PC-9 (cell line): Measurements from ENCODE around the gene PLXNA3. TPM values are rescaled to one million over a fixed set of nuclear protein-coding genes. Genes with fewer than 3 reads are reported as not detected.

Source experiments
- BruUV-seq: library from RNA; stranded (reverse); fragments of 400-500 nt; replicated peaks from 2 replicates; lab custom pipeline; 2021; lab: Mats Ljungman, UMichigan
- CTCF ChIA-PET: fragments of 300-600 bp; sonication (Branson Sonifier 250); formaldehyde crosslinking; loops from one replicate; lab custom pipeline; 2022; ENCODE audit warnings: antibody characterized with exemption; lab: Charles Lee
- POLR2A ChIA-PET: fragments of 300-600 bp; sonication (Branson Sonifier 250); formaldehyde crosslinking; loops from one replicate; lab custom pipeline; 2022; ENCODE audit warnings: antibody characterized with exemption; ENCODE audit not compliant: unreplicated experiment; lab: Charles Lee
- DNase-seq, 2 experiments: peaks; one replicate each; pipeline versions ENCODE4 v3.0.0 to v3.0.0-alpha.2; 2015 to 2022; ENCODE audit warnings: mixed read lengths in 1 of 2
- H2AFZ ChIP-seq: fragments of 200-600 bp; sonication (generic); 2 replicates; pipeline ENCODE4 v1.8.1; 2017; ENCODE audit warnings: antibody characterized with exemption
- H3F3A ChIP-seq: fragments of 200-600 bp; sonication (generic); 2 replicates; pipeline ENCODE4 v1.8.1; 2017; ENCODE audit warnings: antibody characterized with exemption, mild to moderate bottlenecking, low read depth; ENCODE audit not compliant: insufficient read depth
- H3K27ac ChIP-seq: fragments of 200-600 bp; sonication (generic); 2 replicates; pipeline ENCODE4 v1.6.1; 2016; ENCODE audit warnings: mixed run types
- H3K27me3 ChIP-seq: fragments of 200-600 bp; sonication (generic); 2 replicates; pipeline ENCODE4 v1.6.1; 2016; ENCODE audit warnings: low read depth, mixed run types; ENCODE audit not compliant: insufficient read depth
- H3K36me3 ChIP-seq: fragments of 200-600 bp; sonication (generic); 2 replicates; pipeline ENCODE4 v1.6.1; 2016; ENCODE audit warnings: low read depth, mixed run types
- H3K4me1 ChIP-seq: fragments of 200-600 bp; sonication (generic); replicated peaks from 2 replicates; pipeline ENCODE4 v1.6.1; 2016; ENCODE audit warnings: mixed run types; ENCODE audit not compliant: insufficient read depth
- H3K4me2 ChIP-seq: fragments of 200-600 bp; sonication (generic); 2 replicates; pipeline ENCODE4 v1.6.1; 2017; ENCODE audit warnings: mixed run types
- H3K4me3 ChIP-seq: fragments of 200-600 bp; sonication (generic); 2 replicates; pipeline ENCODE4 v1.6.1; 2016; ENCODE audit warnings: mixed run types
- H3K79me2 ChIP-seq: fragments of 200-600 bp; sonication (generic); 2 replicates; pipeline ENCODE4 v1.6.1; 2017; ENCODE audit warnings: low read depth, mixed run types
- H3K9me2 ChIP-seq: fragments of 200-600 bp; sonication (generic); 2 replicates; pipeline ENCODE4 v1.8.1; 2017; ENCODE audit warnings: mild to moderate bottlenecking; ENCODE audit not compliant: insufficient read depth
- H3K9me3 ChIP-seq: fragments of 200-600 bp; sonication (generic); 2 replicates; pipeline ENCODE4 v1.8.1; 2016; ENCODE audit warnings: low read depth; ENCODE audit not compliant: insufficient read depth
- H4K20me1 ChIP-seq: fragments of 200-600 bp; sonication (generic); 2 replicates; pipeline ENCODE4 v1.8.1; 2017; ENCODE audit not compliant: insufficient read depth
- EZH2 ChIP-seq: fragments of 200-600 bp; sonication (generic); IDR thresholded peaks from 2 replicates; pipeline ENCODE4 v1.8.0; 2017; ENCODE audit warnings: antibody characterized with exemption, low read depth
- intact Hi-C: fragments of 100-400 bp; cut with micrococcal nuclease; formaldehyde crosslinking; loops from one replicate; pipeline ENCODE4 v1.10.0; 2022; ENCODE audit not compliant: unreplicated experiment
- total RNA-seq: library from RNA; stranded (reverse); gene quantifications from 2 replicates; pipeline ENCODE4 v1.2.3, GENCODE V29; 2021
- TF ChIP-seq, protein P1 (sequence below): fragments of 200-600 bp; sonication (generic); conservative IDR thresholded peaks from 2 replicates; pipeline ENCODE4 v1.6.1; 2017; ENCODE audit warnings: mixed run types, antibody characterized with exemption, mild to moderate bottlenecking, moderate library complexity

PLXNA3 gene
- total RNA-seq, 1 experiment from 2014 or later: 124 TPM

DNA sequence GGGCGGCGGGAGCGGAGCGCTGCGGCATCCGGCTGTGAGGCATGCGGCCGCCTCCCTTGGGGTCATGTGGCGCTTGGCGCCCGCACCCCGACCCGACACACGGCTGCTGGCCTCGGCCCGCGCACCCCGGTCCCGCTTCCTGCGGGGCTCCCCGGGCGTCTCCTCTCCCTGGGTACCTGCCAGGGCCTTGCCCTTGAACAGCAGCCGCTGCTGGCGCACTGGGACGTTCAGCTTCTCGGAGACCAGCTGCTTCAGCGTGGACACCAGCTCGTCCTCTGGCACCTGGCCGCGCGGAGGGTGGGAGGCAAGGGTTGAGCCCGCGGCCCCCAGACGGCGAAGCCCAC, 27.9 kb downstream of the PLXNA3 start:
- TF ChIP-seq, protein P1, sequence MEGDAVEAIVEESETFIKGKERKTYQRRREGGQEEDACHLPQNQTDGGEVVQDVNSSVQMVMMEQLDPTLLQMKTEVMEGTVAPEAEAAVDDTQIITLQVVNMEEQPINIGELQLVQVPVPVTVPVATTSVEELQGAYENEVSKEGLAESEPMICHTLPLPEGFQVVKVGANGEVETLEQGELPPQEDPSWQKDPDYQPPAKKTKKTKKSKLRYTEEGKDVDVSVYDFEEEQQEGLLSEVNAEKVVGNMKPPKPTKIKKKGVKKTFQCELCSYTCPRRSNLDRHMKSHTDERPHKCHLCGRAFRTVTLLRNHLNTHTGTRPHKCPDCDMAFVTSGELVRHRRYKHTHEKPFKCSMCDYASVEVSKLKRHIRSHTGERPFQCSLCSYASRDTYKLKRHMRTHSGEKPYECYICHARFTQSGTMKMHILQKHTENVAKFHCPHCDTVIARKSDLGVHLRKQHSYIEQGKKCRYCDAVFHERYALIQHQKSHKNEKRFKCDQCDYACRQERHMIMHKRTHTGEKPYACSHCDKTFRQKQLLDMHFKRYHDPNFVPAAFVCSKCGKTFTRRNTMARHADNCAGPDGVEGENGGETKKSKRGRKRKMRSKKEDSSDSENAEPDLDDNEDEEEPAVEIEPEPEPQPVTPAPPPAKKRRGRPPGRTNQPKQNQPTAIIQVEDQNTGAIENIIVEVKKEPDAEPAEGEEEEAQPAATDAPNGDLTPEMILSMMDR: no peak
- TF ChIP-seq EZH2: no peak
- peaks cover 26% of the 10 kb centered on the region for H3K4me1 ChIP-seq
- intact Hi-C loops: loop anchor here (5.0 kb wide), 1 partner anchor 89 kb away; the partner anchor contains the start of gene RPL10
- peak overlapping the region; percentile 69; the same call in 1 of the 2 replicates for H2AFZ ChIP-seq
- no peaks in the 10 kb centered on the region for H3K27me3 ChIP-seq
- POLR2A ChIA-PET: interaction anchor here (0.6 kb wide), 1 partner anchor 117 kb away, joined by 6 read pairs; no protein-coding TSS in a partner anchor
- H3K27ac ChIP-seq: peak overlapping the region; percentile 9; the same call in 1 of the 2 replicates
- H4K20me1 ChIP-seq: no peaks in the 10 kb centered on the region
- H3K79me2 ChIP-seq: peaks cover 14% of the 10 kb centered on the region
- peak in 1 of 2 experiments; percentile 51 for DNase-seq
- CTCF ChIA-PET: interaction anchor here (0.6 kb wide), 1 partner anchor 21 kb away, joined by 4 read pairs; no protein-coding TSS in a partner anchor
- no peaks in the 10 kb centered on the region for H3K9me2 ChIP-seq
- peak overlapping the region; percentile 69 for H3K4me3 ChIP-seq
- no TSS peak for BruUV-seq
- peaks cover 9% of the 10 kb centered on the region; the same call in 1 of the 2 replicates for H3F3A ChIP-seq
- H3K9me3 ChIP-seq: no peaks in the 10 kb centered on the region
- H3K36me3 ChIP-seq: no peaks in the 10 kb centered on the region
- peak overlapping the region; percentile 88 for H3K4me2 ChIP-seq

- Histone ChIP-seq H3F3A (peaks cover 9% of the 10 kb centered on the region; the same call in 1 of the 2 replicates), H3K4me2 (peak within 1 kb of the TSS; percentile 88), H3K9me3 (no peaks in the 10 kb centered on the region), H3K9me2 (no peaks in the 10 kb centered on the region), H4K20me1 (no peaks in the 10 kb centered on the region), H3K27me3 (no peaks in the 10 kb centered on the region), H3K36me3 (no peaks in the 10 kb centered on the region), H3K4me3 (peak within 1 kb of the TSS; percentile 69), H3K27ac (peak within 1 kb of the TSS; percentile 9; the same call in 1 of the 2 replicates), H2AFZ (peak within 1 kb of the TSS; percentile 69; the same call in 1 of the 2 replicates), H3K79me2 (peaks cover 14% of the 10 kb centered on the region), H3K4me1 (peaks cover 30% of the 10 kb centered on the region)
- intact Hi-C loops: loop anchor here (5.0 kb wide), 1 partner anchor 89 kb away; the partner anchor contains the start of gene RPL10
- DNase-seq: peak; percentile 50 to 93
- no TSS peak for BruUV-seq
- ChIA-PET POLR2A (interaction anchor here (0.7 to 1.0 kb wide), 2 partner anchors 116 to 540 kb away, joined by 12 to 20 read pairs; no protein-coding TSS in a partner anchor), CTCF (interaction anchor here (0.6 kb wide), 1 partner anchor 21 kb away, joined by 4 read pairs; no protein-coding TSS in a partner anchor)
- no peak for TF ChIP-seq EZH2
- TF ChIP-seq, protein P1: no peak
These were observed 28.5 kb downstream of the PLXNA3 start, which contains the start of gene UBL4A for GRCh38 chrX:154486396-154487207. TSS of gene UBL4A (minus strand) at chrX:154486615. CDS start at chrX:154486584, 31 bp downstream.

- BruUV-seq: no TSS peak
- Histone ChIP-seq H3K79me2 (peaks cover 14% of the 10 kb centered on the region), H3K9me3 (no peaks in the 10 kb centered on the region), H3F3A (peaks cover 9% of the 10 kb centered on the region; the same call in 1 of the 2 replicates), H3K4me1 (peaks cover 30% of the 10 kb centered on the region), H3K4me2 (peak overlapping the region; percentile 57; the same call in 1 of the 2 replicates), H4K20me1 (no peaks in the 10 kb centered on the region), H3K36me3 (no peaks in the 10 kb centered on the region), H3K4me3 (no peak overlapping the region), H3K9me2 (no peaks in the 10 kb centered on the region), H3K27ac (no peak overlapping the region), H3K27me3 (no peaks in the 10 kb centered on the region), H2AFZ (no peak overlapping the region)
- intact Hi-C loops: loop anchor here (5.0 kb wide), 1 partner anchor 90 kb away; the partner anchor contains the start of gene RPL10
- DNase-seq: no peak
- TF ChIP-seq, protein P1: no peak
- ChIA-PET CTCF (no interaction called here), POLR2A (interaction anchor here (1.0 kb wide), 1 partner anchor 117 kb away, joined by 12 read pairs; no protein-coding TSS in a partner anchor)
These were observed 29.6 kb downstream of the PLXNA3 start for GRCh38 chrX:154487518-154488290.
